GM18511 (cell line): ENCODE results near the gene UNC5C.

Experiments
- ATAC-seq: cut with Tn5 transposase; IDR thresholded peaks from one replicate; pipeline ENCODE4 v1.9.1; 2021; ENCODE audit warnings: mild to moderate bottlenecking, moderate library complexity; ENCODE audit not compliant: unreplicated experiment

Gene UNC5C

GRCh38 chr4:95410387-95410977, 138.3 kb downstream of the UNC5C start:
- no peak for ATAC-seq

- ATAC-seq = no peak
These were observed 139.0 kb downstream of the UNC5C start for GRCh38 chr4:95409750-95410149.

DNA sequence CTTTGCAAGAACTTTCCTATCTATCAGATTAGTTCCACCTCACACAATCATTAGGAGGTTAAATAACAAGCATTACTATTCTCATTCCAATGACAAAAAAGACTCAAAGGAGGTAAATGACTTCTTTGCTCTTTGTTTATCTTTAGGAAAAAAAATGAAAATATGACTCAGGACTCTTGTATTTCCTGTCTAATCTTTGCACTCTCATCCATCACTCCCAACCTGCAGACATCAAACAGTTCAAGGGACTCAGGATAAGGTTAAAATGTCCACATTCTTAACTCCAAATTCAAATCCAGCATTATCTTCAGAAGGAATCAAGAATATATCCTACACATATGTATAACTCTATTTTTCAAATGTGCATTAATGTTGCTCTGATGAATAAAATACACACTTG, 139.6 kb downstream of the UNC5C start:
- ATAC-seq = no peak

DNA sequence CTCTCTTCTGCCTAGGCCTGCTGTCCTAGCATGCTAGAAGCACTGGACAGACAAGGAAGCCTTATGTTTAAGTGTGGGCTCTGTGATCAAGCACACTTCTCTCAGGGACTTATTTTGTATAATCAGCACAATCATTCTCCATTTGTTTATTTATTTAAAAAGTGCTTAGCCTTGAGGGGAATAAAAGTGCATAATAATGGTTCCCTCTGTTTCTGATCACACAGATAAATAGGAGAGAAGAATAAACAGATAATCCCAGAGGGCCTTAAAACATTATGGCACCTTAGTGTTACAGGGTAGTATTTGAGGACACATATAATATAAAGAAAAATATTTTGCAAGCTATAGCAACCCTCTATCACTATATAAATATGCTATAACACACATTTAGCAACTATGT, 146.5 kb downstream of the UNC5C start:
- ATAC-seq = no peak

- no peak for ATAC-seq
These were observed 150.6 kb downstream of the UNC5C start for GRCh38 chr4:95398217-95398616.

- no peak for ATAC-seq
These were observed 153.9 kb downstream of the UNC5C start for GRCh38 chr4:95394752-95395306.

GRCh38 chr4:95393821-95394220, 155.0 kb downstream of the UNC5C start:
- ATAC-seq = no peak

- no peak for ATAC-seq
These were observed 159.9 kb downstream of the UNC5C start for GRCh38 chr4:95388911-95389310.

DNA sequence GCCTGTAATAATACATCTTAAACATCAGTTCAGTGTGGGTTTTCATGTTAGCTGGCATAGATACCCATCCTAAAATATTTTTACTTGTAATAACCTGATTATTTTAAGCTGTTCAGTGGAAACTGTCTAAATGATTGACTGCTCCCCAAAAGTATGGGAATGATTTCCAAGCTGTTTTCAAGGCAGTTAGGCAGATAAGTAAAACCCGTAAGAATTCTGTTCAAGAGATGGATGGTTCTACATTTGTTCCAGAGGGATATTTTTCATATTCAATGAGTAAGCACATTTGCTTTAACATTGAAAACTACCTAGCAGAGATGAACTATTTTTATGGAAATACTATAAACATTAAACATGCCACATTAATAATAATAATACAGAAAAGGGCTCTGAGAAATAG, 161.1 kb downstream of the UNC5C start:
- no peak for ATAC-seq

GRCh38 chr4:95386410-95386809, 162.4 kb downstream of the UNC5C start:
- no peak for ATAC-seq

GRCh38 chr4:95381843-95382580, 166.8 kb downstream of the UNC5C start:
- no peak for ATAC-seq

DNA sequence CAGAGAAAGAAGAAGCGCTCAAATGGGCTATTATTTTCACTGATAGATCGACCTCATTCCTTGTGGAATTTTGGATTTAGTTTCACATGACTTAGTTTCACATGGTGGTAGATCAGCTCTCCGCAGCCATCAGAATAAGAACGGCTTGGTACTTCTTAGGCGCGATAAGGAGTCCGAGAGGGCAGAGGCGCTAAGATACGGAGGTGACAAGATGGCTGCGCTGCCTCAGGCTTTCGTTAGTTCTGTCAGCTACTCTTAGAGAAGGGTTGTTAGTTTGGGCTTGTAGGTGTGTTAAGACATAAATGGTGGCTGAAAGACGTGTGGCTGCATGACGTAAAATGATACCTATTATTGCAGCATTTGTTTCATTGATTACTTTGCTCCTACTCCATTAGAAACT, 169.1 kb downstream of the UNC5C start:
- no peak for ATAC-seq

GRCh38 chr4:95377366-95377900, 171.3 kb downstream of the UNC5C start:
- ATAC-seq = no peak

DNA sequence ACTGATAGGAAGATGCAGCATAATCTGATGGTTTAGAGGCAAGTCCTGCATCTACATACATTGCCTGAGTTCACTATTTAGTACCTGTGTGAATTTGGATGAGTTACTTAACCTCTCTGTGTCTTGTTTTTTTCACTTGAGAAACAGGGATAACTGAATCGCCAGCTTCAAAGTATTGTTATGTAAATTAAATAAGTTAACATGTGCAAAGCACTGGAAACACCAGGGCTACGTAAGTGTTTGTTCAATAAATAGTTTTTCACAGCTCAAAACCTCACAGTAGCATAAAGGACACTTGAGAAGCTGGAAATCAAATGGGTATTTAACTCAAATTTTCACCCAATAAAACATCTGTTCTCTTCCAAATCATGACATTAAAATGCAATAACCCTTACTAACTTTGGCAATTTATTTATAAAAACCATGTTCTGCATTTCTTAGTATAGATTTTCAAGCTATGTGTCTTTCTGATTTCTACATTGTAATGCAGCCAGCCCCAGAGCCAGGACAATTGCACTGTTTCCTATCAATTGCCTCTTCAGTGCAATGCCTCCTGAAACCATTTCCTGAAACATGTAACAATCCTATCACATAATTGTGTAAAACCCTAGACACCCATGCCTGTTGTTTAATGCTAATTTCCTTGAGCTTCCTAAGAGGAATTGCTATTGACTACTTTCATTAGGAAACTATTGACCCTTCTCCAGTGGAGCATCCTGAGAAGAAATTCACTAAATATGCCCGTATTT, 177.1 kb downstream of the UNC5C start:
- no peak for ATAC-seq

- ATAC-seq = no peak
These were observed 180.9 kb downstream of the UNC5C start for GRCh38 chr4:95367824-95368223.

GRCh38 chr4:95363966-95364365, 184.8 kb downstream of the UNC5C start:
- no peak for ATAC-seq

- ATAC-seq = no peak
These were observed 185.2 kb downstream of the UNC5C start for GRCh38 chr4:95363559-95363925.

DNA sequence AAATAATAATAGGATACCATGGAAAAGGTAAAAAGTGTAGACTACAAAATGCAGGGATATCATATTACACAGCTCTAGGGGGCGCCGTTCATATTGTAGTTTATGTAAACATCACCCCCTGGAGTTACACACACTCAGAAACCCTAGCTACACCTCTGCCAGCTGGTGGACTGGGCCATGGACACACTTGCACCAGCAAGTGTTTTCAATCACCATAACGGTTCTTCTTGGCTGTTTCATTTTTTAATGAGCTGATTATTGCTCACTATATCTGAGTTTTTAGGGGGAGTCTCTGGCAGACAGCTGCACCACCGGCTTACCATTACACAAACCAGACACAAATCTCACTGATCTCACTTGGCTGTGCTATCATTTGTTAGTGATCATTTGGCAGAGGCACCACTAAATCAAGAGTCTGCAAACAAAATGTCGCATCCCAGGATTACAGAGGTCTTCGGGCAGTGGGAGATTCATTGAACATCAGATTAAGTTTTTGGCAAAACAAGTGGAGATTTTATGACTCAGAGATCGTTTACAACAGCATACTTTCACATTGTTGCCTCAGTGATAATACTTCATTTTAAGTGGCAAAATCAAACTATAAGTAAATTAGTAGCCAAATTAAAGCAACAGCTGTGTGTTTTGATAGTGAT, 185.7 kb downstream of the UNC5C start:
- ATAC-seq = no peak

DNA sequence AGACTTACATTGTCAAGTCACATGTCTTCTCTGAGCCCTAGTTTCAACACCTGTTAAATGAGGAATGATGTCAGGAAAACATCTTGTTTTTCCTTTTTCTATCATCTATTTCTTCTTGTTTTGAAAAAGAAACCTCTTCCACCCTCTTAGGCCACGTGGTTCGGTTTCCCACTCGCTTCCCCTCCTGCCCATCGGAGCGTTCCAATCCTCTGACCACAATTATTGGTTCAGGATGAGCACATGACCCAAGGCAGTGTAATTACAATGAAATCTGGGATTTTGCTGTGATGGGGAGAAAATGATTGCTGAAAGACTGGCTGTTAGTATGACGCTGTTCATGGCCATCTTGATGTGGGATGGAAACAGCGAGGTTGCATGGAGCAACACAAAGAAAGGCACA, 186.7 kb downstream of the UNC5C start:
- ATAC-seq = no peak

DNA sequence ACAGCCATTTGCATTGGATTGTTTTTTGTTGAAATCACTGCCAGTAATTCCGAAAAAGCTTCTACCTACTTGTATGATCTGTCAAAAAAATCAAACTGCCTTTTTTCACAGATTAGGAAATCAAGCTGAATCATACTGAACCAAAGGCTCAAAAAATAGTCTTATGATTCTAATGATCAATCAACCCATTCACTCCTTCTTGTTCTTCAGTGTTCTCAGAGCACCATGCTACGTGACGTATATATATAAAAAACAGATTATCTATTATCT, 187.1 kb downstream of the UNC5C start:
- ATAC-seq = no peak

DNA sequence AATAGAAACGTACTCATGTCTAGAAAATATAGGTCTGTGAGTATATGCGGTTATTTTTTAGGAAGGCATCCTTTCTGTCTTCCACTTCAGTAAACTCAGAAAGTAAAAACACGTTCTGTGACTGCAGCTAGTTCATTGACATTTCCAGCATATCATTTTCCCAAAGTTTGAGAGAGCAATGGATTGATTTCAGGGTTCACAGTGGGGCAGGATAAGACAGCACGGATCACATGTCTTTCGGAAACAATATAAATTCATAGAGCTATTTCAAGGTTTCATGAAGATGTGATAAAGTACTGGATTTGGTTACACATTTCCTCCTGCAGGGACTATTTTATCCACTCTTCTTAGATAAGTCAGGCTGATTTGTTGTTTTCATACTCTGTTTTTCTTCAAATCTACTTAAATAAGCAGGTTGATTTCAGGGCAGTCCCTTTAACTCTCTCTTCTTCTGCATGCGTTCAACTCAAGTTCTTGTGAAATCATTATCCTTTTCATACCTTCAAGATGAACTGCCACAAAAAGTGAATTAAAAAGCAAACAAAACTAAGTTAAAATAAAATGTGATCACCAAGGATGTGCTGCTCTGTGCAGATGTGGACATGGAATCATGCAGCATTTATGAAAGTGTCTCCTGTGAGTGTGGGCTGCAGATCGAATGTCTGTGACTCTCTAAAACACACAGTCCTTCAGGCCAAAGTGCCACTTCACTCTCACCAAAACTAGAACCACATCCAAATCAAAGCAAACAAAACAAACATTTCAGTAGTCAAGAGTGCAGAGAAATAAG, 187.7 kb downstream of the UNC5C start:
- ATAC-seq = no peak
